ENCODE measurements around the gene MOK.
A peak's percentile ranks its signal among the peaks of the same experiment; 100 is the strongest.
"Not testable (repeated sequence)": the region's sequence is repeated elsewhere in the genome, so short reads cannot be mapped to it uniquely, and the experiment has no call there.

The MOK gene

DNA sequence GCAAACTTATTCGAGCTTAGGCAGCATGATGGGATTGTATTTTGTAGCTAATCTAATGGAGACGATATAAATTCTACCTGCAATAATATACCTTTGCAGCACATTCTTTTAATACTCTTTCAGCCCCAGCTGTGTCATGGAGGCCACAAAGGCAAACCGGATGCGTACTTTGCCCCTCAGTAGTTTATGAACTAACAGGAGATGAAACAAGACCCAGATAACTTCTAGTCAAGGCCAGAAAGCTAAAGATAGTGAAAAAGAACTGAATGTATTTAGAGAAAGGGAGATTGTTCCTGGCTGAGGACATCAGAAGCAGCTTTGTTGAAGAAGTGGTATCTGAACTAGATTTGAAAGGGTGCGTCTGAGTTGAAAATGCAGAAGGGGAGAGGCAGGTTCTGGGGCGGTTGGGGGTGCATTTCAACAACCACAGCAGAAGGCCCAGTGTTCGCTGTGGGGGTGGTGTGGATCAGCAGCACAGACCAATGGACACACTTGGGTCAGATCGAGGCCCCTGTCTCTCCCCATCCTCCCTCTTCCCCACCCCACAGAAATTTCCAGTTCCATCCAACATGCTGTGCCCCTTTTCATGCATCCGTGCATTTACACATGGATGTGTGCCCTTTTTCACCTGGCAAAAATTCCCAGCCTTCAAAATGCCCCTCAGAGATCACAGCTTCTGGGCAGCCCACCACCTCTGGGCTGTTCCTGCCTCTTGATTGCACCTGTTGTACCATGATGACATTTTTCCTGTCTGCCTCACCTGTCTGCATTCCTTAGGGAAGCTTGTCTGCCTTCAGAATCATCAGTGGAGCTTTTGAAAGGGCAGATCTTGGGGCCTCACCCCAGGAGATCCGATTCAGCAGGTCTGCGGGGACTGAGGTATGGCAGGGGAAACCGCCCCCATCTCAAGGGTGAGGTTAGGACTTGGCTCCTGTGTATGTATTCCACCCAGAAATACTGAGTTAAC is 16.8 kb upstream of the MOK start:
- DNase-seq: no peak

DNA sequence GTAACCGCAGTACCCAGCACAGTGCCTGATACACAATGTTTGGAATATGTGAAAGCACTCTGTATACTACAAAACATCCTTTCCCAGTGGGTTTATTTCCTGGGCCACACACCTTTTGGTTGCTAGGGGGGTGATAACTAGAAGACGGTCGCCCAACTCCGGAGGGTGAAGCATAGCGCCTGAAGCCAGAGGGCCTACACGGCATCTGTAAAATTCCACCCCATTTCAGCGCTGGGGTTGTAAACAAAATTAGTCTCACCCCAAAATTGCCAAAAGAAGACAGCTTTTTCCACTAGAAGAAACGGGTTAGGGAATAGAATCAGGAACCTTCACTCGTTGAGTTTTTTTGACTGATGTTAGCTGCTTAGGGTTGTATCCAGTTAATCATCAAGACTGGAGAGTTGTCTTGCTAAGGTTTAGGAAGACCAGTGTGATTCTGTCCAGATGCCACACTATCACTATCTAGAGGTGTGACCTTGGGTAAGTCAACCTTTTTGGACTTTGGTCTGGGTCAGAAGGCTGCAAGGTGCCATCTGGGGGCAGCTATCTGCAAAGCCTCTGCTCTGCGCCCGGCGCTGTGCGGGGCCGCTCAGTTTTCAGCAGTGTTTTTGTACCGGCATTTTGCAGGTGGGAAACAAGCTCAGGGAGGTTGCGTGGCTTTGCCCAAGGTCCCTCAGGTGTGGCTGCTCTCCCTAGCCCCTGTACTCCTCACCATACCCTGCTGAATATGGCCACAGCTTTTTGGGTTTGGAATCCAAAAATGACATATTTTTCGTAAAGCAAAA is 15.9 kb upstream of the MOK start:
- no peak for DNase-seq

DNA sequence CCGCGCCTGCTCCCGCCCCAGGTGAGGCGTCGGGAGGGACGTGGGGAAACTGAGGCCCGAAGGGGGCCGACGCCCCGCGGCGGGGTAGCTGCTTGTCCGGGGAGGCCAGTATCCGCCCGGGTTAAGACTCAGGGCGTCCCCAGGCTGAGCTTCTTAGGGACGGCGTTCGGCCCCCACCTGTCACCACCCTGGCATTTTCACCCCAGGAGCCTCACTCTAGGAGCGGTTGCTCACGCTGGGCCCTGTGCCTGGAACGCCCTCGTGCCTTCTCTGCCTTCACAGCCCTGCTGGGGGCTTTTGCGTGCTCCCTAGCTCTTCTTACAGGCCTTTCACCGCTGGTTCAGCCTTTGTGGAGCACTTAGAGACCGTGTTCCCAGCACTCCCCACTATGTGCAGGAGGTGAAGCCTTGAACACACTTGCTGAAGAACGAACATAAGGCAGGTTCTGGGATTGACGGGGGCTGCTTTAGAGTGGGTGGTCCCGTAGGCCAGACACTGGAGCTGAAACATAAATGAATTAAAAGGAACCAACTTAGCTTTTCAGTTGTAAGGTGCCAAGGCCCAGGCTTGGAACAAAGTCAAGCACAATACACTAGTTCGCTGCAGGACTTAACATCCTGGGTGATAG is 15.2 kb upstream of the MOK start:
- DNase-seq: peak in 1 of 3 experiments; percentile 59

DNA sequence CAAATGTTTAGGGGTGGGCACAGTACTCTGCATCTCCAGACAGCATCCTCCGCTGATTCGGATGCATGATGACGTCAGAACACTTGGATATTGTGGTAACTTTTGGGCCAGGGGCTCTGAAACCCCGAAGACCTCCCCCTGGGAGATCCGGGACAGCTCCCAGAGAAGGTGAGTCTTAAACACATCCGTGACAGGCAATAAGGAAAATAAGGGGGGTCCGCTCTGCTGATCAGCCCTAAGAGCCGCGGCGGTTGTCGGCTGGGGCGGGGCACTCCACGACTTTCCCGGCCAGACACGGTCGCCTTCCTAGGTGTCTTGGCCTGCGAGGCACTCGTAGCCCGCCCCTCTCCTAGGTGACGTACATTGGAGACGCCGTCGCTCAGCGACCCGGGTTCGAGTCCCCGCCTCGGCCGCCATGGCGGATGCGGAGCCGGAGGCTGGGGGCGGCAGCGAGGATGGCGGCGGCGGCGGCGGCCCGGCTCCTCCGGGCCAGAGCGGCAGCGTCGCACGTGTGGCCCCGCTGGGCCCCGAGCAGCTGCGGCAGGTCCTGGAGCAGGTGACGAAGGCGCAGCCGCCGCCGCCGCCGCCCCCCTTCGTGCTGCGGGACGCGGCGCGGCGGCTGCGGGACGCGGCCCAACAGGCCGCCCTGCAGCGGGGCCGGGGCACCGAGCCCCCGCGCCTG is 14.5 kb upstream of the MOK start, which contains the start of gene ZNF839:
Gene ZNF839 (plus strand): TSS at position 396 of the 682 bp plus-strand sequence. CDS start 20 bp downstream, at position 416.
- peak; percentile 92 to 94 (median 92) for DNase-seq

DNA sequence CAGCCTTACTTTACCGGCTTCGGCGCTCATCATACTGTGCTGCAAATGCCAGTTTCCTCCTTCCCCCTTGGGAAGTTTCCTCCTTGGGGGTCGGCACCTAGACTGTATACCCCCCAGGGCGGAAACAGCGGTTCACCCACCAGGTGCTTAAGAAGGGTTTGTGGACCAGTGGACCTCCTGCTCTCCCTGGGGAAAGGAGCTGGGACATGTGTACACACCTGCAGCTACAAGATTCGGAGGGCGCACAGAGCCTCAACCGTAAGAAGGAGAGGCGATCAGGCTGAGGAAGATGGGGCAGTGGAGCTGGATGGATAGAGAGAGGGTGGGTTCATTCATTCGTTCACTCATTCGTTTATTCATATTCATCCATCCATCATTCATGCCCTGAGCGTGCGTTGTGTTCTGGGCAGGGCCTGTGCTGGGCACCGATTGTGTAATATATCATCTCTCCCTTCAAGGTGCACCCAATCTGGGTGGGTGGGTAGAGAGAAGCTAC is 13.9 kb upstream of the MOK start:
- no peak for DNase-seq

DNA sequence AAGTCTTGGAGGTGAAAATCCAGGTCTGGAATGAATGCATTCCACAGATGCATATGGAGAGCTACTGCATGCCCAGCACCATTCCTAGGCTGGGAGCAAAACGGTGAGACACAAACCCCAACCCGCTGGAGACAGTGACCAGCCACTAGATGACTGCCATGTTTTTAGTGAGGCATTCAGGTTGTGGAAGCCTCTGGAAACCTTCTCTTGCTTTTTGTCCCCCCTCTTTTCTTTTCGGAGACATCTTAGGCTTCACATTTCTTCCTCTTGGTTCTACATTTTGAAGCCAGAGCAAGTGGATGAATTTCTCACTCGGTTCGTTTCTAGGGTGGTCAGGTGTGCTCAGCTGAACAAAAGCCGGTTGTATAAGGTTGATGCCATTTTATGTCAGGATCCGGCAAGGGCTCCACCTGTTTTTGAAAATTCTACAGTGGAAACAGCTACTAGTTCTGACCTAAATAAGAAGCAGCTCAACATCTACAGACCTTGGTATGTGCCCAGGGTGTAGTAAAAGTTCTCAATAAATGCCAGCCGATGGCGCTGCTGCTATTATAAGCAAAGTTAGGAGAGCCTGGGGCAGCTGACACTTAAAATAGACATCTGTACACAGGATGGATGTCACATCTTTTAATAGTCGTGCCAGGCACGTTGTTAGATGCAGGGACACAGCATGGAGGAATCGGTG is 12.7 kb upstream of the MOK start:
- DNase-seq: peak; percentile 42 to 77 (median 68)

DNA sequence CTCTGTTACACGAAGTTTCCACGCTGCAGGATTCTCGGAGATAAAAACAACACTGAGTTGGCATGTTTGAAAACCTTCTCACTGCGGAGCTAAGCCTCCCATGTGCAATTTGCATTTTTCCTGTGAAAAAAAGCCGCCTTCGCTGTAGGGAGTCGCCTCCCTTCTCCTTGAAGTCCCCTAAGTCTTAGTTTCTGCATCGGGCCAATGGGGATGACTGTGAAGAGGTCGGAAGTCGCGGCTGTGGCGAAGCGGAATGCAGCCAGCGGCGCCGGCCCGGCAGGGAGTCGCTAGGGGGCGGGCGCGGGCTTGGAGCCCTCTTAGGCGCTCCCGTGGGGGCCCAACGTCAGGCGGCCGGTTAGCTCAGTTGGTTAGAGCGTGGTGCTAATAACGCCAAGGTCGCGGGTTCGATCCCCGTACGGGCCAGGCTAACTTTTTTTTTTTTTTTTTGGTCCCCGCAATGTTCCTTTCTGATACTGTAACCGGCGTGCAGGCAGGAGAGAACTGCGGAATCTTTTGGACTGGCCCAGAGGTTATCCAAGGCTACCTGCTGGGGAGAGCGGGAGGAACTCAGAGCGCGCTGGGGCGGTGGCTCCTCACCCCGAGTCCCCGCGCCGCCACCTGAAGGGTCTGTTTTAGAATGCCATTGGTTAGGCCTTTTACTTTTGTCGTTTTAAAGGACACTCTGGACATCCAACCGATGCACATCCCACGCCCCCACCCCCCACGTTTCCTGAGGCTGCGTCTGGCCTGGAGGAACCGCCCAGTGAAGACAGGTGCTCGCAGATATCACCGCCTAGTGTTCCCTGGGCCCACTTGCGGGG is 12.0 kb upstream of the MOK start:
- peak; percentile 90 to 95 (median 90) for DNase-seq

DNA sequence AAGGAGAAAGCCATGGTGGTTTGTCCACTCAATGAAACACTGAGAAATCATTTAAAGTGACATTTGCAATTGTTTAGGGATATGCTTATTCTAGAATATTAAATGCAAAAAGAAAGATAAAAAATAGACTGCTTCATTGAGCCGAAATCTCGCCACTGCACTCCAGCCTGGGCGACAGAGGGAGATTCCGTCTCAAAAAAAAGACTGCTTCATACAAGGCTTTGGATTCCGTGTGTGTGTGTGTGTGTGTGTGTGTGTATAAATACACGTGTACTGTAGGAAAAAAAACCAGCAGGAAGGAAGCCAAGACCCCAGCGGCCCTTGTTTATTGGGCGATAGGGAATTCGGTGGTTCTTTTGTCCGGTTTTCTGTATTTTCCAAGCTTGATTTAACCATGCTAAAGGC is 11.4 kb upstream of the MOK start:
- peak in 1 of 3 experiments; percentile 58 for DNase-seq

DNA sequence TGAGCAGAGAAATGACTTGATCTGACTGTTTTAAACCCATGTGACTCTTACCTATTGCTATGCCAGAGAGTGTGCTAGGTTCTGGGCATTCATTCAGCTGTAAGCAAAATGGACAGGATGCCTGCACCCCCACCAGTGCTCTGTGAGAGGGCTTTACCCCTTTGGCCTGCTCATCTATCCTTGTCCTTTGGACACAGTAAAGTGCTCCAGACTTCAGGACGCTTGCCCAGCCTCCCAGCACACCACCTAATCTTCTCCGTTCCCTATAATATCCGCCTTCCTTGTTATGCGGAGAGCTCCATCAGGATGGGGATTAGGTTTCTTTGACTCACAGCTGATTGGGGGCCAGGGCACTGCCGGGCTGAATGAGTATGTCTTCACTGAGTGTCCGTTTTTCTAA is 10.2 kb upstream of the MOK start:
- DNase-seq: no peak

DNA sequence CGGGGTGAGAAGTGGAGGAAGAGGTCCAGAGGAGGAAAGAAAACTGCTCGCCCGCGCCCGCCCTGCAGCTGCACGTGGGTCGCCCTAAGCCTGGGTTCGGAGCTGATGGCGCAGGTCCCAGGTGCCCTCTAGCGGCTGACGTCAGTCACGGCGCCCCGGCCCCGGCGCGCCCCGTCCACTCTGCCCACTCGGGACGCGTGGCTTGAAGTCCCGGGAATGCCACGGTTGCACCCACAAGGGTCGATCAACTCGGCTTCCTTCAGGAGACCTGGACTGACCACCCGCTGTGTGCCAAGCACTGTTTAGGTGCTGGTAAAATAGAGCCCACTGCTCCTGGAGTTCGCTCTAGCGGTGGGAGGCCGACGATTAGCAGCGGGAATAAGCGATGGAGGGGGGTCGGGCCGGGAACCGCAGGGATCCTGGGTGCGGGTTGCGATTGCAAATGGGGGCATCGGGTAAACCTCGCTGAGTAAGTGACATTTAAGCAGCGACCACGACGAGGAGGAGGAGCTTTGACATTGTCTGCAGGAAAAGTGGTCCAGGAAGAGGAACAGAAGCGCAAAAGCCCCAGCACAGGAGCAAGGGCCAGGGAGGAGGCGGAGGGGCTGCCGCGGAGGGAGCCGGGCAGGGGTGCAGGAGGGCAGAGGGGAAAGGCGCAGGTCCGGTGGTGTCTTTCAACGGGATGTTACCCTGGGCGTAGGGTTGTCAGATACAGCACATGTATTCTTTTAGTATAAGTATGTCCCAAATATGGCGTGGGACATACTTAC is 9.5 kb upstream of the MOK start:
- DNase-seq: peak; percentile 81 to 89 (median 86)

DNA sequence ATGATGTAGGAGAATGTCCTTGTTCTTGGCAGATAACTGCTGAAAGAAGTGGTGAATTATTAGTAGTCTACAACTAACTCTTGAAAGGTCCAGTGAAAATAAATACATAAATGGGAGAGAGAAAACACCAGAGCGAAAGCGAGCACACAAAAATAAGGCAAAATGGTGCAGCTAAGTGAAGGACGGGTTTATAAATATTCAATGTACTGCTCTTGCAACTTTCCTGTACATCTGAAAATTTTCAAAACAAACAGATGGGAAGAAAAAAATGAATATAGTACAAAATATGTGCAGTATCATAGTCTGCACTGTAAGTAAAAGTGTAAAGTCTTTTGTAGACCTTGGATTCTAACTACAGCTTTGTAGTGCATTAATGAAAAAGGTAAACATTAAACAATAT is 1.3 kb downstream of the MOK start:
- DNase-seq: no peak

DNA sequence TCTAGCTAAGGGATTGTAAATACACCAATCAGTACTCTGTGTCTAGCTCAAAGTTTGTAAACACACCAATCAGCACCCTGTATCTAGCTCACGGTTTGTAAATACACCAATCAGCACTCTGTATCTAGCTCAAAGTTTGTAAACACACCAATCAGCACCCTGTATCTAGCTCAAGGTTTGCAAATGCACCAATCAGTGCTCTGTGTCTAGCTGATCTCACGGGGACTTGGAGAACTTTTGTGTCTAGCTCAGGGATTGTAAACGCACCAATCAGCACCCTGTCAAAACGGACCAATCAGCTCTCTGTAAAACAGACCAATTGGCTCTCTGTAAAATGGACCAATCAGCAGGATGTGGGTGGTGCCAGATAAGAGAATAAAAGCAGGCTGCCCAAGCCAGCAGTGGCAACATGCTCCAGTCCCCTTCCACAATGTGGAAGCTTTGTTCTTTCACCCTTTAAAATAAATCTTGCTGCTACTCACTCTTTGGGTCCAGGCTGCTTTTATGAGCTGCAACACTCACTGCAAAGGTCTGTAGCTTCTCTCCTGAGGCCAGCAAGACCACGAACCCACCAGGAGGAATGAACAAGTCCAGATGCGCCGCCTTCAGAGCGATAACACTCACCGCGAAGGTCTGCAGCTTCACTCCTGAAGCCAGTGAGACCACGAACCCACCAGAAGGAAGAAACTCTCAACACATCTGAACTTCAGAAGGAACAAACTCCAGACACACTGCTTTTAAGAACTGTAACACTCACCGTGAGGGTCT is 6.5 kb downstream of the MOK start:
- DNase-seq: not testable (repeated sequence)

DNA sequence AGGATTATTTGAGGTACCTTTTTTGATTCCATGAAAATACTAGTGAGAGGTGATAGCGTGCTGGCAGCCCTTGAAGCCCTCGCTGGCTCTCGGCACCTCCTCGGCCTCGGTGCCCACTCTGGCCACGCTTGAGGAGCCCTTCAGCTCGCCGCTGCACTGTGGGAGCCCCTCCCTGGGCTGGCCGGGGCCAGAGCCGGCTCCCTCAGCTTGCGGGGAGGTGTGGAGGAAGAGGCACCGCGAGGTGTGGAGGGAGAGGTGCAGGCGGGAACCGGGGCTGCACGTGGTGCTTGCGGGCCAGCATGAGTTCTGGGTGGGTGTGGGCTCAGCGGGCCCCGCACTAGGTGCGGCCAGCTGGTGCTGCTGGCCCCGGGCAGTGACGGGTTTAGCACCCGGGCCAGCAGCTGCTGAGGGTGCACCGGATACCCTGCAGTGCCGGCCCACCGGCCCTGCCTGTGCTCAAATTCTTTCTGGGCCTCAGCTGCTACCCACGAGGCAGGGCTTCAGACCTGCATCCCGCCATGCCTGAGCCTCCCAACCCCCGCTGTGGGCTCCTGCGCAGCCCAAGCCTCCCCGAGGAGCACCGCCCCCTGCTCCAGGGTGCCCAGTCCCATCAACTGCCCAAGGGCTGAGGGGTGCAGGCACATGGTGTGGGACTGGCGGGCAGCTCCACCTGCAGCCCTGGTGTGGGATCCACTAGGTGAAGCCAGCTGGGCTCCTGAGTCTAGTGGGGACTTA is 7.4 kb downstream of the MOK start:
- no peak for DNase-seq

DNA sequence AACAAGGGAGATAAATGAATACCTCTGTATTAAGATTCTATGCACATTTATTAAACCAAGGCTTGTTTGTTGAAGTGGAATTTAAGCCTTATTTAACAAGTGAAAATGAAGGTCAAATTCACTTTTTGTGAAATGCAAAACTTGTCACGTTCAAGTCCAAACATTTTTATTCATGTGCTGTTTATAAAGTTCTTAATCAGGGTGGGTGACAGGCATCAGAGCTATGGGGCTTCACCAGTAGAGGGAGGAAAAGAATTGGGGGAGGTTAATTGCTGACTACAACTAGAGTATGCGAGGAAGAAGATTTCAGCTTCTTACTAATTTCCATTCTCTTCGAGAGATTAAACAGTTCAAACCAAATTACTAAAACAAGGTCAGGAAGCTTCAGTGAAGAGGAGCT is 9.7 kb downstream of the MOK start:
- no peak for DNase-seq

DNA sequence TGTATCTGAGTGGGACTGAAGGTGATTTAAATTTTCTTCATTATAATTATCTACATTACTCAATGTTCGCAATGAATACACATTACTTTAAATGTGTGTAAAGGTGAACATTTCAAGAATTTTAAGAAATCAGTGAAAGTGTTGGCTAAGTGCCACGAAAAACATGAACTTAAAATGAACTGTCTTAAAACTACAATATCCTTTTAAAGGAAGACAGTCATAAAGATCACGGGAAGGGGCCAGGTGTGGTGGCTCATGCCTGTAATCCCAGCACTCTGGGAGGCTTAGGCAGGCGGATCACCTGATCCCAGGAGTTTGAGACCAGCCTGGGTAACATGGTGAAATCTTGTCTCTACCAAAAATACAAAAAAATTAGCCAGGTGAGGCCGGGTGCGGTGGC is 11.2 kb downstream of the MOK start:
- no peak for DNase-seq

DNA sequence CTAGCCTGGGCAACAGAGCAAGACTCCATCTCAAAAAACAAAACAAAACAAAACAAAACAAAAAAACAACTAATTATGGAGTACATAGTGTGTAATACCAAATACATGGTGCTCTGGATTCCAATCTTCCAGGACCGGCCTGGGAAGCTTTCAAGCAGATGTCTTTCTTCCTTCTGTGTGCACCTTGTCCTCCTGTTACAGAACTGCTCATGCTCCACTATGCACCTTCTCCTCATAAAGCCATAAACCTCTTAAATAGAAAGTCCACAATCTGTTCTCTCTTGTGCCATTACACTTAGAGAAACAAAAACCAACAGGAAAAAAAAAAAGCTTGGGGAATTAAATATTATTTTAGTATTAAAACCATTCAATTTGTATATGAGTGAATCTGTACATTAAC is 12.5 kb downstream of the MOK start:
- no peak for DNase-seq

DNA sequence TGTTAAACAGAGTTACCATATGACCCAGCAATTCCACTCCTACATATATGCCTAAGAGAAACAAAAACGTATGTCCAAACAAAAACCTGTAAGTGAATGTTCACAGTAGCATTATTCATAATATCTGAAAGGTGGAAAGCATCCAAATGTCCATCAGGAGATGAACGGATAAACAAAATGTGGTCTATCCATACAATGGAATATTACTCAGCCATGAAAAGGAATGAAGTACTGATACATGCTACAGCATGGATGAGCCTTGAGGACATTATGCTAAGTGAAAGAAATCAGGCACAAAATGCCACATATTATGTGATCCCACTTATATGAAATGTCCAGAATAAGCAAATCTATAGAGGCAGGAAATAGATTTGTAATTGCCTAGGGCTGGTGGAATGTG is 16.8 kb downstream of the MOK start:
- DNase-seq: no peak

DNA sequence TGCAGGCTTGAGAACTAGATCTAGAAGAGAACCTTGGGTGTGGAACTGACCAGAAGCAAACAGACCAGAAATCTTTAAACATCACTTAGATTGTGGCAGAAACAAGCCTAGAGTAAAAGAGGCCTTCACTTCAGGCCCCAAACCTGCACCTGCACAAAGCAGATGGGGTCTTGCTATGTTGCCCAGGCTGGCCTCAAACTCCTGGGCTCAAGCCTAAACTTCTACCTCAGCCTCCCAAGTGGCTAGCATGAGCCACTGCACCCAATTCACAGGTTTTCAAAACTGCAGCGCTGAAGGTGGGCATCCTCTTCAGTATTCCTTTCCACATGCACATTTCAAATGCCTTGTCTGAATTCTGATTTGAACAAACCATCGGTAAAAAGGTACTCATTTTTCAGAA is 19.9 kb downstream of the MOK start:
- DNase-seq: no peak
